HCT116 (cell line): ENCODE results near the gene USP48. TPM values are rescaled to one million over a fixed set of nuclear protein-coding genes. Genes with fewer than 3 reads are reported as not detected.

ENCODE experiments used
- ATAC-seq: fragments of 200-7000 bp; cut with Tn5 transposase; 2 replicates; pipeline ENCODE4 v1.9.1; 2020; ENCODE audit warnings: mild to moderate bottlenecking, moderate library complexity
- BruUV-seq: library from RNA; stranded (reverse); fragments of 400-500 nt; replicated peaks from 2 replicates; lab custom pipeline; 2021; lab: Mats Ljungman, UMichigan
- CTCF ChIA-PET: fragments of 300-600 bp; sonication (Branson Sonifier 250); formaldehyde crosslinking; loops from one replicate; lab custom pipeline; 2021; ENCODE audit warnings: antibody characterized with exemption; lab: Charles Lee
- POLR2A ChIA-PET: fragments of 300-600, 350-600 bp; sonication (Branson Sonifier 250); formaldehyde crosslinking; loops from one replicate; lab custom pipeline; 2021; ENCODE audit warnings: antibody characterized with exemption; lab: Charles Lee
- RAD21 ChIA-PET, 2 experiments: fragments of 300-600 bp; sonication (Branson Sonifier 250); formaldehyde crosslinking; loops; one replicate each; lab custom pipeline; 2023; ENCODE audit warnings: low total read pairs in 2 of 2; ENCODE audit not compliant: uncharacterized antibody in 2 of 2, unreplicated experiment in 2 of 2, low non-redundant PET in 1 of 2; lab: Charles Lee
- DNase-seq: peaks from one replicate; pipeline ENCODE4 v3.0.0-alpha.2; 2010; ENCODE audit warnings: low read depth, low spot score
- H2AFZ ChIP-seq: fragments of 200-600 bp; shearing (Covaris generic), sonication (generic); 2 replicates; pipeline ENCODE4 v1.6.1; 2017; ENCODE audit warnings: low read depth, mixed run types, mixed read lengths, antibody characterized with exemption, low read length; ENCODE audit not compliant: poor library complexity, severe bottlenecking
- H3K27ac ChIP-seq: 2 replicates; pipeline ENCODE4 v1.5.1; 2012; ENCODE audit warnings: low read depth, low read length
- H3K27me3 ChIP-seq: fragments of 200-600 bp; sonication (generic); 2 replicates; pipeline ENCODE4 v1.6.1; 2016; ENCODE audit warnings: mixed run types, low read length, mixed read lengths; ENCODE audit not compliant: insufficient read depth
- H3K36me3 ChIP-seq, 2 experiments: fragments of 200-500 bp in 1 of 2; fragments of 200-600 bp in 1 of 2; sonication (Bioruptor generic) in 1 of 2; sonication (generic) in 1 of 2; 2 replicates each; pipeline versions ENCODE4 v1.5.1 to v1.6.1; 2014 to 2016; ENCODE audit warnings: low read length in 2 of 2, inconsistent platforms in 1 of 2, mixed read lengths in 1 of 2, mixed run types in 1 of 2; ENCODE audit not compliant: insufficient read depth in 2 of 2, control insufficient read depth in 1 of 2
- H3K4me1 ChIP-seq, 2 experiments: fragments of 200-600 bp in 1 of 2; sonication (generic) in 1 of 2; 2 replicates each; pipeline versions ENCODE4 v1.5.1 to v1.6.1; 2012 to 2017; ENCODE audit warnings: low read length in 2 of 2, inconsistent platforms in 1 of 2, mild to moderate bottlenecking in 1 of 2, mixed read lengths in 1 of 2, mixed run types in 1 of 2, moderate library complexity in 1 of 2; ENCODE audit not compliant: insufficient read depth in 2 of 2, control insufficient read depth in 1 of 2
- H3K4me2 ChIP-seq: fragments of 200-600 bp; sonication (generic); 2 replicates; pipeline ENCODE4 v1.6.1; 2017; ENCODE audit warnings: mixed run types, low read length, mixed read lengths
- H3K4me3 ChIP-seq, 2 experiments: fragments of 200-600 bp in 1 of 2; sonication (generic) in 1 of 2; replicated peaks in 1 of 2; 2 replicates each; pipeline ENCODE4 v1.5.1; 2011 to 2016; ENCODE audit warnings: low read length in 2 of 2, control low read depth in 1 of 2, low read depth in 1 of 2, mild to moderate bottlenecking in 1 of 2, mixed read lengths in 1 of 2, mixed run types in 1 of 2
- H3K79me2 ChIP-seq: fragments of 200-600 bp; sonication (generic); 2 replicates; pipeline ENCODE4 v1.6.1; 2017; ENCODE audit warnings: mild to moderate bottlenecking, mixed run types, low read length, moderate library complexity, mixed read lengths; ENCODE audit not compliant: insufficient read depth
- H3K9ac ChIP-seq: fragments of 200-600 bp; sonication (generic); 2 replicates; pipeline ENCODE4 v1.6.1; 2016; ENCODE audit warnings: low read length, mixed read lengths
- H3K9me2 ChIP-seq: fragments of 200-600 bp; sonication (generic), shearing (Covaris generic); 2 replicates; pipeline ENCODE4 v1.6.1; 2017; ENCODE audit warnings: mixed run types, mild to moderate bottlenecking, moderate library complexity; ENCODE audit not compliant: insufficient read depth
- H3K9me3 ChIP-seq, 2 experiments: fragments of 200-500 bp in 1 of 2; fragments of 200-600 bp in 1 of 2; sonication (Bioruptor generic) in 1 of 2; sonication (generic) in 1 of 2; 2 replicates each; pipeline ENCODE4 v1.6.1; 2014 to 2017; ENCODE audit warnings: low read length in 2 of 2, mixed read lengths in 2 of 2, inconsistent platforms in 1 of 2, low read depth in 1 of 2, mild to moderate bottlenecking in 1 of 2, mixed run types in 1 of 2, moderate library complexity in 1 of 2; ENCODE audit not compliant: control insufficient read depth in 1 of 2, insufficient read depth in 1 of 2
- H4K20me1 ChIP-seq: fragments of 200-600 bp; sonication (generic), shearing (Covaris generic); 2 replicates; pipeline ENCODE4 v1.6.1; 2017; ENCODE audit warnings: mixed run types, mild to moderate bottlenecking, moderate library complexity; ENCODE audit not compliant: insufficient read depth
- CBX3 ChIP-seq: IDR thresholded peaks from 2 replicates; pipeline ENCODE4 v1.6.1; 2012; ENCODE audit warnings: low read depth
- CEBPB ChIP-seq: IDR thresholded peaks from 2 replicates; pipeline ENCODE4 v1.6.1; 2012; ENCODE audit warnings: low read depth
- EGR1 ChIP-seq: IDR thresholded peaks from 2 replicates; pipeline ENCODE4 v1.6.1; 2012; ENCODE audit warnings: low read depth
- ELF1 ChIP-seq: IDR thresholded peaks from 2 replicates; pipeline ENCODE4 v1.6.1; 2012; ENCODE audit warnings: low read depth, borderline replicate concordance
- FOSL1 ChIP-seq: IDR thresholded peaks from 2 replicates; pipeline ENCODE4 v1.6.1; 2012; ENCODE audit warnings: low read depth
- POLR2A ChIP-seq: IDR thresholded peaks from 2 replicates; pipeline ENCODE4 v1.7.0; 2011; ENCODE audit warnings: borderline replicate concordance; ENCODE audit not compliant: insufficient read depth, insufficient read length; ENCODE audit errors: extremely low read depth
- RAD21 ChIP-seq: IDR thresholded peaks from 2 replicates; pipeline ENCODE4 v1.6.1; 2012; ENCODE audit warnings: low read depth, mild to moderate bottlenecking
- SIN3A ChIP-seq: IDR thresholded peaks from 2 replicates; pipeline ENCODE4 v1.6.1; 2012; ENCODE audit warnings: low read depth
- SP1 ChIP-seq: IDR thresholded peaks from 2 replicates; pipeline ENCODE4 v1.6.1; 2012; ENCODE audit warnings: low read depth
- SRF ChIP-seq: IDR thresholded peaks from 2 replicates; pipeline ENCODE4 v1.6.1; 2012; ENCODE audit warnings: low read depth
- ZNF274 ChIP-seq: fragments of 200-500 bp; sonication (Bioruptor generic); IDR thresholded peaks from 2 replicates; pipeline ENCODE4 v1.6.1; 2014; ENCODE audit warnings: mild to moderate bottlenecking, low read depth, low read length, inconsistent platforms
- intact Hi-C: fragments of 100-400 bp; cut with micrococcal nuclease; formaldehyde crosslinking; loops from 2 replicates; pipeline ENCODE4 v1.10.0; 2022
- total RNA-seq: library from RNA; stranded (reverse); gene quantifications from one replicate; pipeline ENCODE4 v1.2.1, GENCODE V29; 2021; ENCODE audit not compliant: unreplicated experiment
- TF ChIP-seq, protein P1 (sequence below): IDR thresholded peaks from 2 replicates; pipeline ENCODE4 v1.6.1; 2012; ENCODE audit warnings: low read depth

Gene USP48
- total RNA-seq, 1 experiment from 2014 or later, result 54.8 TPM

DNA sequence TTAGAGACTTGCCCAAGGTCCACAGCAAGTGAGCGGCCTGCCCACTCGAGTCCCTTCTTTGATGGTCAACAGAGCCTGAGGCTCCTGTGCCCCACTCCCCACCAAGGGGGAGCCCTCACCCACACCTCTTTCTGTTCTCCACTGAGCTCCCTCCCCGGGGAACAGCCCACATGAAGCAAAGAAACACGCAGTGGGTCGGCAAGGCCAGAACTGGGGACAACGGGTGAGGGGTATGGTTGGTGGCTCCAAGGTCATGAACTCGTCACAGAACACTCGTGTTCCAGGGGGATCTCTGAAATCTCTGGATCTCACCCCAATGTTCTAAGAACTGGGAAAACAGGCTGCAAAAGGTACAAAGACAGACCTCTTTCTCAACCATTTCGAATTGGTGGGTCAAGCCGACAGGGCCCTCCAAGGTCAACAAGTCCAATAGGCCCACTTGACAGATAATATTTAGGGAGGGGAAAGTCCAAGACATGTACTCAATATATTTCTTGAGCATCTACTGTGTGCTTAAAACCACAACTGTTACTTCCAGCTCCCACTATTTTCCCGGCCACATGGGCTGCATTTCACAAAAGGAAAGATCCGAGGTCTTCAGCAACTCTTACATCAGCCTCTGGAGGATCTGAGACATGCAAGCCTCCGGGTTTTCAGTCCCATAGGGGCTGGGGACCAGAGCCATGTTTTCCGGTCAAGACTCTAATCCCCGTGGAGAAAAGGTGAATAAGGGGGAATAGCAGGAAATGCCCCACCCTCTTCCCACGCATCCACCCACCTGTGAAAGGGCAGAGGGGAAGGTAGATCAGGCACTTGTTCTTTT lies 112.7 kb downstream of the USP48 start:
- Histone ChIP-seq H3K36me3 (no peaks in the 10 kb centered on the region), H3K4me2 (peak overlapping the region; percentile 7; the same call in 1 of the 2 replicates), H3K27me3 (no peaks in the 10 kb centered on the region), H3K79me2 (no peaks in the 10 kb centered on the region), H3K9me2 (no peaks in the 10 kb centered on the region), H4K20me1 (no peaks in the 10 kb centered on the region), H3K9me3 (no peaks in the 10 kb centered on the region), H3K4me3 (no peak overlapping the region), H3K4me1 (peaks cover 0 to 19% of the 10 kb centered on the region in 2 experiments; a peak in 3 of 4 replicates), H3K27ac (no peak overlapping the region), H3K9ac (no peak overlapping the region), H2AFZ (no peak overlapping the region)
- TF ChIP-seq FOSL1, result no peak
- no peak for TF ChIP-seq RAD21
- no peak for TF ChIP-seq ZNF274
- TF ChIP-seq SIN3A, result no peak
- no peak for TF ChIP-seq SP1
- no peak for TF ChIP-seq CBX3
- TF ChIP-seq ELF1, result no peak
- TF ChIP-seq, protein P1, sequence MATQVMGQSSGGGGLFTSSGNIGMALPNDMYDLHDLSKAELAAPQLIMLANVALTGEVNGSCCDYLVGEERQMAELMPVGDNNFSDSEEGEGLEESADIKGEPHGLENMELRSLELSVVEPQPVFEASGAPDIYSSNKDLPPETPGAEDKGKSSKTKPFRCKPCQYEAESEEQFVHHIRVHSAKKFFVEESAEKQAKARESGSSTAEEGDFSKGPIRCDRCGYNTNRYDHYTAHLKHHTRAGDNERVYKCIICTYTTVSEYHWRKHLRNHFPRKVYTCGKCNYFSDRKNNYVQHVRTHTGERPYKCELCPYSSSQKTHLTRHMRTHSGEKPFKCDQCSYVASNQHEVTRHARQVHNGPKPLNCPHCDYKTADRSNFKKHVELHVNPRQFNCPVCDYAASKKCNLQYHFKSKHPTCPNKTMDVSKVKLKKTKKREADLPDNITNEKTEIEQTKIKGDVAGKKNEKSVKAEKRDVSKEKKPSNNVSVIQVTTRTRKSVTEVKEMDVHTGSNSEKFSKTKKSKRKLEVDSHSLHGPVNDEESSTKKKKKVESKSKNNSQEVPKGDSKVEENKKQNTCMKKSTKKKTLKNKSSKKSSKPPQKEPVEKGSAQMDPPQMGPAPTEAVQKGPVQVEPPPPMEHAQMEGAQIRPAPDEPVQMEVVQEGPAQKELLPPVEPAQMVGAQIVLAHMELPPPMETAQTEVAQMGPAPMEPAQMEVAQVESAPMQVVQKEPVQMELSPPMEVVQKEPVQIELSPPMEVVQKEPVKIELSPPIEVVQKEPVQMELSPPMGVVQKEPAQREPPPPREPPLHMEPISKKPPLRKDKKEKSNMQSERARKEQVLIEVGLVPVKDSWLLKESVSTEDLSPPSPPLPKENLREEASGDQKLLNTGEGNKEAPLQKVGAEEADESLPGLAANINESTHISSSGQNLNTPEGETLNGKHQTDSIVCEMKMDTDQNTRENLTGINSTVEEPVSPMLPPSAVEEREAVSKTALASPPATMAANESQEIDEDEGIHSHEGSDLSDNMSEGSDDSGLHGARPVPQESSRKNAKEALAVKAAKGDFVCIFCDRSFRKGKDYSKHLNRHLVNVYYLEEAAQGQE, result no peak
- TF ChIP-seq POLR2A, result no peak
- TF ChIP-seq CEBPB, result no peak
- no peak for TF ChIP-seq SRF
- no peak for TF ChIP-seq EGR1
- ATAC-seq (no peak), DNase-seq (no peak)
- ChIA-PET CTCF (no interaction called here), RAD21 (no interaction called here), POLR2A (no interaction called here)
- intact Hi-C loops, result no loop called here
- BruUV-seq, result no TSS peak
